Ishikawa (cell line): Measurements from ENCODE around the gene CCDC57.

ENCODE experiments used
- CEBPB ChIP-seq: IDR thresholded peaks from 2 replicates; pipeline ENCODE4 v1.6.1; 2012
- CREB1 ChIP-seq: IDR thresholded peaks from 2 replicates; pipeline ENCODE4 v1.6.1; 2012; ENCODE audit warnings: low read depth
- EGR1 ChIP-seq: IDR thresholded peaks from 2 replicates; pipeline ENCODE4 v1.6.1; 2012
- EP300 ChIP-seq: IDR thresholded peaks from 2 replicates; pipeline ENCODE4 v1.6.1; 2012; ENCODE audit warnings: borderline replicate concordance
- FOXM1 ChIP-seq: IDR thresholded peaks from 2 replicates; pipeline ENCODE4 v1.6.1; 2012; ENCODE audit warnings: low read depth, borderline replicate concordance
- MAX ChIP-seq: IDR thresholded peaks from 2 replicates; pipeline ENCODE4 v1.6.1; 2012
- NFIC ChIP-seq: IDR thresholded peaks from 2 replicates; pipeline ENCODE4 v1.6.1; 2012
- RAD21 ChIP-seq: IDR thresholded peaks from 2 replicates; pipeline ENCODE4 v1.6.1; 2012; ENCODE audit warnings: low read depth
- REST ChIP-seq: IDR thresholded peaks from 2 replicates; pipeline ENCODE4 v1.6.1; 2012; ENCODE audit warnings: low read depth, mild to moderate bottlenecking
- TAF1 ChIP-seq: IDR thresholded peaks from 2 replicates; pipeline ENCODE4 v1.6.1; 2012; ENCODE audit warnings: low read depth, mild to moderate bottlenecking
- TCF12 ChIP-seq: IDR thresholded peaks from 2 replicates; pipeline ENCODE4 v1.6.1; 2012; ENCODE audit warnings: low read depth
- TEAD4 ChIP-seq: IDR thresholded peaks from 2 replicates; pipeline ENCODE4 v1.6.1; 2012
- USF1 ChIP-seq: IDR thresholded peaks from 2 replicates; pipeline ENCODE4 v1.6.1; 2012
- YY1 ChIP-seq: IDR thresholded peaks from 2 replicates; pipeline ENCODE4 v1.6.1; 2012; ENCODE audit warnings: low read depth
- ZBTB7A ChIP-seq: IDR thresholded peaks from 2 replicates; pipeline ENCODE4 v1.6.1; 2012; ENCODE audit warnings: low read depth

The CCDC57 gene

GRCh38 chr17:82153745-82154375 lies 58.8 kb downstream of the CCDC57 start:
- TF ChIP-seq TEAD4 (no peak), RAD21 (peak; percentile 89)

GRCh38 chr17:82153295-82153691 lies 59.3 kb downstream of the CCDC57 start:
- no peak for TF ChIP-seq TAF1
- TF ChIP-seq EGR1: no peak
- TF ChIP-seq TCF12: no peak
- no peak for TF ChIP-seq NFIC
- TF ChIP-seq FOXM1: no peak
- no peak for TF ChIP-seq CEBPB
- no peak for TF ChIP-seq REST
- no peak for TF ChIP-seq RAD21
- TF ChIP-seq YY1: no peak
- no peak for TF ChIP-seq ZBTB7A
- TF ChIP-seq USF1: no peak
- no peak for TF ChIP-seq CREB1
- no peak for TF ChIP-seq MAX
- no peak for TF ChIP-seq TEAD4

- TF ChIP-seq EP300 (no peak), ZBTB7A (no peak)
Observed at GRCh38 chr17:82152556-82153294, 59.9 kb downstream of the CCDC57 start.

GRCh38 chr17:82152114-82152513 lies 60.5 kb downstream of the CCDC57 start:
- TF ChIP-seq MAX (no peak), USF1 (no peak), EGR1 (no peak), RAD21 (no peak), YY1 (no peak), FOXM1 (no peak), CREB1 (no peak), EP300 (no peak), CEBPB (no peak), TEAD4 (no peak), TCF12 (no peak), REST (no peak), ZBTB7A (no peak), NFIC (no peak), TAF1 (no peak)

- no peak for TF ChIP-seq MAX
- TF ChIP-seq CREB1: no peak
- TF ChIP-seq NFIC: no peak
- TF ChIP-seq ZBTB7A: no peak
- TF ChIP-seq TAF1: no peak
- no peak for TF ChIP-seq EGR1
- TF ChIP-seq EP300: no peak
Observed at GRCh38 chr17:82151106-82151957, 61.3 kb downstream of the CCDC57 start.
